NCI-H1105 (cell line): ENCODE results near the gene TRIM8.
"Not testable (repeated sequence)": the region's sequence is repeated elsewhere in the genome, so short reads cannot be mapped to it uniquely, and the experiment has no call there.

ENCODE experiments used
- DNase-seq: peaks from one replicate; lab custom pipeline; 2025; lab: John Stamatoyannopoulos, UW

TRIM8 gene

GRCh38 chr10:102650655-102651454, 6.6 kb downstream of the TRIM8 start:
- DNase-seq: no peak

- no peak for DNase-seq
These were observed 7.3 kb downstream of the TRIM8 start for GRCh38 chr10:102651455-102652169.

- no peak for DNase-seq
These were observed 8.1 kb downstream of the TRIM8 start for GRCh38 chr10:102652170-102652916.

- DNase-seq: no peak
These were observed 8.8 kb downstream of the TRIM8 start for GRCh38 chr10:102653060-102653459.

GRCh38 chr10:102654566-102654965, 10.3 kb downstream of the TRIM8 start:
- no peak for DNase-seq

GRCh38 chr10:102654969-102655368, 10.7 kb downstream of the TRIM8 start:
- no peak for DNase-seq

GRCh38 chr10:102656026-102656425, 11.7 kb downstream of the TRIM8 start:
- DNase-seq: no peak

GRCh38 chr10:102656791-102657371, 12.6 kb downstream of the TRIM8 start:
- no peak for DNase-seq

- DNase-seq: no peak
These were observed 13.2 kb downstream of the TRIM8 start for GRCh38 chr10:102657451-102657850.

- no peak for DNase-seq
These were observed 13.9 kb downstream of the TRIM8 start for GRCh38 chr10:102657984-102658724.

GRCh38 chr10:102658802-102659201, 14.5 kb downstream of the TRIM8 start:
- no peak for DNase-seq

- DNase-seq: peak; percentile 22
These were observed 16.8 kb downstream of the TRIM8 start for GRCh38 chr10:102660888-102661657.

- DNase-seq: no peak
These were observed 17.4 kb downstream of the TRIM8 start for GRCh38 chr10:102661658-102662028.

- DNase-seq: no peak
These were observed 21.7 kb downstream of the TRIM8 start for GRCh38 chr10:102665904-102666509.

GRCh38 chr10:102667411-102667810, 23.1 kb downstream of the TRIM8 start:
- not testable (repeated sequence) for DNase-seq

GRCh38 chr10:102668326-102669107, 24.2 kb downstream of the TRIM8 start:
- DNase-seq: no peak

- no peak for DNase-seq
These were observed 25.2 kb downstream of the TRIM8 start for GRCh38 chr10:102669206-102670064.

- no peak for DNase-seq
These were observed 25.9 kb downstream of the TRIM8 start for GRCh38 chr10:102670065-102670670.
